ENCODE measurements around the gene CABP7.
A peak's percentile ranks its signal among the peaks of the same experiment; 100 is the strongest.

- TF ChIP-seq, protein P1, sequence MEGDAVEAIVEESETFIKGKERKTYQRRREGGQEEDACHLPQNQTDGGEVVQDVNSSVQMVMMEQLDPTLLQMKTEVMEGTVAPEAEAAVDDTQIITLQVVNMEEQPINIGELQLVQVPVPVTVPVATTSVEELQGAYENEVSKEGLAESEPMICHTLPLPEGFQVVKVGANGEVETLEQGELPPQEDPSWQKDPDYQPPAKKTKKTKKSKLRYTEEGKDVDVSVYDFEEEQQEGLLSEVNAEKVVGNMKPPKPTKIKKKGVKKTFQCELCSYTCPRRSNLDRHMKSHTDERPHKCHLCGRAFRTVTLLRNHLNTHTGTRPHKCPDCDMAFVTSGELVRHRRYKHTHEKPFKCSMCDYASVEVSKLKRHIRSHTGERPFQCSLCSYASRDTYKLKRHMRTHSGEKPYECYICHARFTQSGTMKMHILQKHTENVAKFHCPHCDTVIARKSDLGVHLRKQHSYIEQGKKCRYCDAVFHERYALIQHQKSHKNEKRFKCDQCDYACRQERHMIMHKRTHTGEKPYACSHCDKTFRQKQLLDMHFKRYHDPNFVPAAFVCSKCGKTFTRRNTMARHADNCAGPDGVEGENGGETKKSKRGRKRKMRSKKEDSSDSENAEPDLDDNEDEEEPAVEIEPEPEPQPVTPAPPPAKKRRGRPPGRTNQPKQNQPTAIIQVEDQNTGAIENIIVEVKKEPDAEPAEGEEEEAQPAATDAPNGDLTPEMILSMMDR (IDR thresholded peaks at IDR 0.05; ENCODE audit: low read depth, low read length, missing input control), result peak; percentile 28
- TF ChIP-seq, protein P2, sequence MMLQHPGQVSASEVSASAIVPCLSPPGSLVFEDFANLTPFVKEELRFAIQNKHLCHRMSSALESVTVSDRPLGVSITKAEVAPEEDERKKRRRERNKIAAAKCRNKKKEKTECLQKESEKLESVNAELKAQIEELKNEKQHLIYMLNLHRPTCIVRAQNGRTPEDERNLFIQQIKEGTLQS (IDR thresholded peaks at IDR 0.05), result no peak
These were observed 7.3 kb downstream of the CABP7 start for GRCh38 chr22:29727131-29727523.
